ENCODE results near the gene DHRS7B.

The DHRS7B gene

DNA sequence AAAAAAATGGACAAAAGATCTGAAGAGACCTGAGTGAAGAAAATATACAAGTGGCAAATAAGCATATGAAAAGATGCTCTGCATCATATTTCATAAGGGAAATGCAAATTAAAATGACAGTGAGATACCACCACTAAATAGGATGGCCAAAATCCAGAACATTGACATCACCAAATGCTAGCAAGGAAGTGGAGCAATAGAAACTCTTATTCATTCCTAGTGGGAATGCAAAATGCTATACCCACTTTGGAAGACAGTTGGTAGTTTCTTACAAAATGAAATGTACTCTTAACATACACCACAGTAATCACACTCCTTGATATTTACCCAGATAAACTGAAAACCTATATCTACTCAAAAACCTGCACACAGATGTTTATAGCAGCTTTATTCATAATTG, 33.6 kb downstream of the DHRS7B start:
- DNase-seq, result no peak

DNA sequence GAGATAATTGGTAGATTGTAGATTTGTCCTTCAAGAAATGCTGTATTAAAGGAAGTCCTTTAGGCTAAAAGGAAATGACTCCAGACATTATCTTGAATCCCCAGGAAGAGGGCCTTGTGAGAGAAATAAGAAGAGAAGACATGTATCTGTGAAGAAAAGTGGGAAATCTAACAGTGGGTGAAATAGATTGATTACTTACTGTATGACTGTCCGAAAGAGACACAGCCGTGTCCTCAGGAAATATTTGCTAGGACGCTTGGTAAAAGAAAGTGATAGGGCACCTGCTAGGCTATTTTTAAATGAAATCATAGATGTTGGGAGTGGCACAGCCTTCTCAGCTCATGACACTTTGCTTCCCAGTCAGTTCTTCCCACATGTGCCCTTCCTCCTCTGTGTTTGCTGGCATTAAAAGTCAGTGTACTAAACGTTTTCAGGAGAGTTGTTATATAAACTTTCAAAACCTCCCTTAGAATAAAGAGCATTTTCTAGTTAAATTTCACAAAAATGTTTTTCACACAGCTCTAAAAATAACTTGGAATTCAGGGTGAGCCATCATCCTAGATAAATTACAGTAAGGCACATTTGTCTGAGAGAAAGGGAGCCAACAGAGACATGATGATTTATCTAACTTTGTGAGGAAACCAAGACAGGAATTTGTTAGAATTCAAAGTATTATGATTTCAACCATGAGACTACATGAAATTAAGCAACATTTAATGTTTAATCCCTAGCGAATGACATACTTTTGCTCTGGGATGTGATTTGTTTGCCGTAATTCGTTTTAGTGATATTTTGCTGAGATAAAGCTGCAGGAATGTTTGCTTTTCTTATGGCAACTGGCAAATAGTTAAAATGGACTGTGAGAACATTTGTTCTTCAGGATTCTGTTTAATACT, 35.0 kb downstream of the DHRS7B start:
- DNase-seq, result no peak

DNA sequence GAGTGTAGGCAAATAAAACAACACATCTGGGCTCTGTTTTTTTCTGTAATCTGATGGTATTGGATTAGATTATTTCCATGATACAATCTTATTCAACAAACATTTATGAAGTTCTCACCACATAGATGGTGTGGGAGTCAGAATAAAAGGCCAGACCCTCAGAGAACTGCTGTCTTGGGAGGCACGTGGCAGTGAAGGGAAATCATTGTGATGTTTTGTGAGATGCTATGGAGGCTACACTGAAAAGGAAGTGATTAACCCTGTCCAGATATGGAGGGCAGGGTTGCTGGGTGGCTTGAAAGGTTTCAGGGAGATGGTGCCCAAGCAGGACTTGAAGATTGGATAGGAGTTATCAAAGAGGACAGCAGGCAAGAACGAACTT, 35.6 kb downstream of the DHRS7B start:
- DNase-seq, result no peak

DNA sequence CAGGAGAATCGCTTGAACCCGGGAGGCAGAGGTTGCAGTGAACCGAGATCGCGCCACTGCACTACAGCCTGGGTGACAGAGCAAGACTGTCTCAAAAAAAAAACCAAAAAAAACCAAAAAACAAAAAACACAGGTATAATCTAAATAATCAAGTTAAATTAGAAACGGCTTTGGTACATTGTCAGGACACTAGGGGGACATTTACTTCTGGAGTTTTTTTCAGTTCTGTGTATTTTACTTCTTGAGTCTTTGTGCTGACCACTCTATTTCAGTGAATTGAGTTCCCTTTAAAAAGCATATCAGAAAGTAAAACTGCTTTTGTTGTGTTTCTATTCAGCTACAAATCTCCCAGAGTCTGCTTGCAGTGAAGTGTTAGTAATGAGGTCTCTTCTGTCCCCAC, 36.3 kb downstream of the DHRS7B start:
- DNase-seq, result no peak

DNA sequence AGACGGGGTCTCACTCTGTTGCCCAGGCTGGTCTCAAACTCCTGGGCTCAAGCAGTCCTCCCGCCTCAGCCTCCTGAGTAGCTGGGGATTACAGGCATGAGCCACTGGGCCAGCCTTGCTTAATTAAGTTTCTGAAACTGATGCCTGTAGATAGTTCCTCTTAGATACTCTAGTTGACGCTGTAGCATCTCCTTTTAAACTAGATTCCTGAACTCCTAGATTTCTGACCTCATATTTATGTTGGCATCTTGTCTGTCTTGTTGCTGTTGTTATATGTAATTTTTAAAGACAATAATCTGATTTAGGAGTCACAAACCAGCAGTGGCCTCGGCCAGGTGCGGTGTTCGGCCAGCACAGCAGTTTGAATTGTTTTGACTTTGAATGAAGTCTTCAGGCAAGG, 37.5 kb downstream of the DHRS7B start:
- DNase-seq, result no peak

DNA sequence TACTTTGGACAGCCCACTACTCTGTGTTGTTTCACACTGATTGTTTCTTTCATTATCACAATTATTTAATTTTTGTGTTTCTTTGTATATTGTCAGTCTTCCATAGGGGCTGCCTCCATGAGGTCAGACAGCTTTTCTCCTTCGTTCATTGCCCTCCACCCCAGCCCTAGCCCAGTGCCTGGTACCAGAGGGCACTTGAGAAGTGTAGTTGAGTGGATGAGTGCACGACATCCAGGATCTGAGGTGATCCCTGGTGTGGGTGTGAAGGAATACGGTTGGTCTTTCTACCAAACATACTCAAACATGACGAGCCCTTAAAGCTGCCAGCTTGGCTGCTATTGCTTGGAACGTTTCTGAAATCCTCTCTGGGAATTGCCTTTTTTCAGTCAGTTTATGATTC, 37.9 kb downstream of the DHRS7B start:
- DNase-seq, result no peak

DNA sequence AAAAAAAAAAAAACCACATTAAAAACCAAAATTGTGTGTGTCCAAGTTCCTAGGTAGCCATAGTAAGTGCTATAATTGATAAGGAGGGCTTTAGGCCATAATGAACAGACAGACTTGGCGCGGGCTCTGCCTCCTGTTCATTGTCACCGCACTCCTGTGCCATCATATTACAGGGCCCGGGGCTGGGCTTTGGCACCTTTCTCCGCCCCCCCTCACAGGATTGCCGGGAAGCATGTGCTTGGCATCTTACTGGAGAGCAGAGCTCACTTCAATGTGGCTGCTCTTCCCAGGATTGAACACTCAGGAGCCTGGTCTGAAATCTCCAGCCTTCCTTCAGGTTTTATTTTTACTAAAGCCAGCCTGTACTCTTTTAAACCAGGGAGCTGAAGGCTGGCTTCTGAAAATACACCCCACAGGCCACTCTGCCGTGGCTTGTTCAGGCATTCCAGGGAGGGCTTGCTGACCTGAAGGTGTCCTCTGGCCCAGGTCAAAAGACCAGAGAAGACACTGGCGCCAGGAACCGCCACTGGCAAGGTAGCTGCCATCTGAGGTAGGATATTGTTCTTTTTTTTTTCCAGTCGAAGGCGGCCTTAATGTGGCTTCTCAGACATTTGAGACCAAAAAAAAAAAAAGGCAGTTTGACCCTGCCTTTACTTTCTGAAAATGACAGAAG, 39.3 kb downstream of the DHRS7B start:
- no peak for DNase-seq

DNA sequence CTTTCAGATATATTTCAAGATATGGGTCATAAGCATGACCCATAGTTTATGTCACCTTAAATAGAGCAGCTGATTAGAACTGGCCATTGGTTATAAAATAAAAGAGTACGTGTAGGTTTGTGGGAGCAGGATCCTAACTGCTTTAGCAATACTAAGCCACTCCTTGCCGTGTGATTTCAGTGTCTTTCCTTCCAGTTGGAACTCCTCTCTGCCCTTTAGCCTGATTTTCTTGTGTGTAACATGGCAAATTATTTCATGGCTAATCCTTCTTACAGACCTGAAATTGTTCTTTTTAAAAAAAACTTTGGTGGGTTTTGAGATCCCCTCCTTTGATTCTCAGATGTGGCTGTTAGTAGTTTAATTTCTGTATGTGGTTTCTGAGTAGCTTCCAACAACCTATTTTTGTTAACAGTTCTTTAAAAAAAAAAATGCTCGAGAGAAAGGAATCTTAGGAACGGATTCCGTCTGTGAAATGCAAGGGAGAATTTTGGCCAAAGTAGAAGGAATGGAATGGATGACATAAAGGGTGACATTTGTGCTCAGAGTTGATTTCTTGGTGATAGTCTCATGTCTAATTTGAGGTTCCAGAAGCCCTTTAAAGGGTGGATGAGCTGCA, 39.9 kb downstream of the DHRS7B start:
- no peak for DNase-seq

DNA sequence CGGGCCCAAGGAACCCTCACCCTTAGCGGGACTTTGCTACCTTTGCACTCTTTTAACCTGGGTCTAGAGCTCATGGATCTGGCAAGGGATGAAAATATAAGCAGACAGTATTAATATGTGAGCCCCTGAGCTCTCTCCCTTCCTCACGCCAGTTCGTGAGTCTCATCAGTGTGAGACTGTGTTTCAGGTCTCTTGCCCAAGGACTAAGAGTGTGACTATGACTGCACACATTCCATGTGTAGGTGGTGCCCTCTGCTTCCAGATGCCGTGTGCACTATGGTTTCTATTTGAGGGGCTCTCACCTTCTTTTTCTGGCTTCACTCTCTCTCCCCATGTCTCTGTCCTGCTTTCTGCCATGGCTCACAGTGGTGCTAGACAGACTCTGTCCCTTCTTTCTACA, 40.5 kb downstream of the DHRS7B start:
- DNase-seq, result no peak

DNA sequence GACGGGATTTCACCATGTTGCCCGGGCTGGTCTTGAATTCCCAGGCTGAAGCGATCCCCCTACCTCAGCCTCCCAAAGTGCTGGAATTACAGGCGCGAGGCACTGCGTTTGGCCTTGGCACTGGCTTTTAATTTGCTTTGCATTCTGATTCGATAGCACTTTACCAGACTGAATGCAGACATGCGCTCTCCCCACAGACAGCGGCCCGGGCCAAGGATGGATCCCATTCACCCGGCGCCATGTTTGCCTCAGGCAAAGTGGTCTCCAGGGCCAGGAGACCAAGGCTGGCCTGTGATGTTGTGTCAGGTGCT, 41.7 kb downstream of the DHRS7B start:
- no peak for DNase-seq

DNA sequence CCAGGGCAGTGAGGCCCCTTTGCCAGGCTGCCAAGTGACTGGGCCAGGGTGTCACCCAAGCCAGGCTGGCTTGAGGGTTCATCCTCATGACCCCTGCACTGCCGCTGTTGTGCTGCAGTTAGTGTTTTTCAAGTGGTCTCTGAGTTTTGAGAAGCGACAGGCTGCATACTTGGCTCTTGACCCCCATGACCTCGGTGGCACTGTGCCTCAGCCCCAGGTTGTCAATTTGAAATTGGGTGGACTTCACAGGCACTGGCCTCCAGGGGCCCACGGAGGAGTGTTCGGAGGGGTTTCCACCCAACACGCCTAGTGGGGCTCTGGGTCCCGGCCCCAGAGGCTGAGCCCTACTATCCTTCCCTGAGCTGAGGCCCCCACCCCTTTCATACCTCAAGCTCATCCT, 42.7 kb downstream of the DHRS7B start:
- no peak for DNase-seq

DNA sequence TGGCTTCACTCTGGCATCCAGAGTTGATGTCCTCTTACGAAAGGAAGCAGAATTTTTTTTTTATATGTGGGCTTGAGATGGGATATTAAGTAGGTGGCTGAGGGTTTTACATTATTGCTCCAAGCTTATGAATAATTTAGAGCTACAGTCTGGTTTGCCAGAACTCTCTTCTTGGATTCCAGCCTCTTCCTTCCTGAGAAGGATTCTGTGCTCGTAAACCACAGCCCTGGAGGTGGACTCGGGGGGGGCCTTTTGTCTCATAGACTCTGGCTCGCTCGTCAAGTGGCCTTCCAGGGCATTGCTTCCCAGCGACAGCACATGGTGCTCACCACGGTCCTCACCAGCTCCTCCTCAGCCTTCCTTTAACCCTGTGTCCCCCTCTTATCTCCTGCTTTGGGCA, 44.0 kb downstream of the DHRS7B start:
- DNase-seq, result no peak

DNA sequence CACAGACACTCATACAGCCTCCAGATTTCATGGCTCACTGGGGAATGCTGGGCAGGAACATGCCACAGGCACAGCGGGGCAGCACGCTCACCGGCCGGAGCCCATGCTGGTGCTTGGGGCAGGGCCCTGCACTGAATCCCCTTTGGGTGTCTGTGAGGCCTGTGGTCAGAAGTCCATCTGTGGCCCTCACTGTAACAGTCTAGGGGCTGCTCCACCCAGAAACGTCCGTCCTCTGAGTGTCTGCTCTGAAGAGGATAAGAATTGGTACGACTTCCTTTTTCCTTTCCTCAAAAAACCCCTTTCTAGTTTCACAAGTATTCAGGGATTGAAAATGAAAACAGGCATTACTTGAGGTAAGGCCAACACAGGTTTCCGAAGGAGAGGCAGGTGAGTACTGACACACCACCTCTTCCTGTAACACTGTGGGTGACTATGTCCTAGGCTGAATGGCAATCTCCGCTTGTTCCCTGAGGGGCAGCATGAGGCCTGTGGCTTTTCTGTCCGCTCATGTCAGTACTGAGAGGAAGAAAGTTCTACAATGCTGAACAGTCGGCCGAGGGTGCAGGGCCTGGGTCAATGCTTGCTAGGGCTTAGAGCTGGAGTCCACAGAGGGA, 44.7 kb downstream of the DHRS7B start:
- no peak for DNase-seq

DNA sequence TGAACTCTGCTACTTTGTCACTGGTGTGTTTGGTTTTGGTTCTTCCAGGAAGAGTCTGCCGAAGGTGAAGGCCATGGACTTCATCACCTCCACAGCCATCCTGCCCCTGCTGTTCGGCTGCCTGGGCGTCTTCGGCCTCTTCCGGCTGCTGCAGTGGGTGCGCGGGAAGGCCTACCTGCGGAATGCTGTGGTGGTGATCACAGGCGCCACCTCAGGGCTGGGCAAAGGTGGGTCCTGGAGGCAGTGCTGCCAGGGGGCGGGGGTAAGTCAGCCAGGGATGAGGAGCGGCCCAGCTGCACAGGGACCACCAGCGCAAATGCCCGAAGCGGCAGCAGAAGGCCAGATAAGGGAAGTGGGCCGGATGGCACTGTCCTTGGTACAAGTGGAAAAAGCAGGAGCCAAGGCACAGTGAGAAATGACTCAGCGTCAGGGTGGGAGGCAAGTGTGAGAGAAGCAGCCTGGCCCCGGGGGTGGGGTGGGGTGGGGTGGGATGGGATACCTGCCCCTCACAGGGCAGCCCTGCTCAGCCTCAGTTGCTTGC, 45.3 kb downstream of the DHRS7B start:
- DNase-seq, result no peak

DNA sequence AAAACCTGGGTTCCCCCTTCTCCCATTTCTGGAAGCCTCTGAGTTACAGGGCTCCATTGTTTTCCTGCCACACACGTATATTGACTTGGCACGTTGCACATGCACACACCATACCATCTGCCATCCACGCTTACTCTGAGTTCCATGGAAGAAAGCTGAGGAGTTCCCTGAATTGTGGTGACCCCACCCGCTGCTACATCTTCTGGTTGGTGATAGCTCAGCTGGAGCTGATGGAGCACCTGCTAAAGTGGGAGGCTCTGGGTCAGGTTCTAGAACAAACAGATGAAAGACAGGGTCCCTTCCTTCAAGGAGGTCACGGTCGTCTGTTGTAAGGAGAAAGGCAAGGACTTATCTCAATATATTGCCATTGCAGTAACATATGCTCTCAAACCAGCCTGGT, 46.1 kb downstream of the DHRS7B start:
- DNase-seq, result no peak

DNA sequence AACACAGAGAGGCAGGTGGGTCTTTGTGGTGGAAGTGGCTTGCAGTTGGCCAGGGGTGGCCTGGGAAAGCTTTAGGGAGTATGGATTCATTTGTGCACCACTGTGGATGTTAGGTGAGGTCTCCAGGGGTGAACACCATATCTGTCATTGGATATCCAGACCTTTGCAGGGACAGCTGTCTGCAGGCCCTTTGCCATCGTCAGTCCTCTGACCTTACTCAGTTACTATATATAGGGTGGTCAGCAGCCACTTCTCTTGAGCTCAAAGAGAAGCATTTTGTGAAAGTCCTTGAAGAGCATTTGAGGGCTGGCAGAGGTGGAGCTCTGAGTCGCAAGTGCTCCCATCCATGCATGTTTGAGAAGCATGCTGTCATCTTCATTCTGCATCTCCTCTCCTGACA, 46.8 kb downstream of the DHRS7B start:
- DNase-seq, result no peak

DNA sequence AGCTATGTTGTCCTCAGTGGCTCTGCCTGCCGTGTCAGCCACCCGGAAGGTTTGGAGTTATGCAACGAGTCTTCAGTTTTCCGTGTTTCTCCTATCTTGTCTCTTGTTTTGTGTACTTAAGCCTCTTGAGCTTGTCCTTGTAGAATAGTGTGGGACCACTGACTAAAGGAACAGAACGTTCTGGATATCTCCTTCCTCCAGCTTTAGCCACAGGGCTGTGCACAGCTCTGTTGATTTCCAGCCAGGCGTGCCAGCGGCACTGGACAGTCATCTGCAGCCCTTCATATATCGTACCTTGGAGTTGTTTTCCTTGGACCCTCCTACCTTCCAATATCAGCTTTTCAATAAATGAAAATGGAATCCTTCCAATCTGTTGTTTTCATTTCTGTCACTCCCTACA, 47.4 kb downstream of the DHRS7B start:
- DNase-seq, result no peak

DNA sequence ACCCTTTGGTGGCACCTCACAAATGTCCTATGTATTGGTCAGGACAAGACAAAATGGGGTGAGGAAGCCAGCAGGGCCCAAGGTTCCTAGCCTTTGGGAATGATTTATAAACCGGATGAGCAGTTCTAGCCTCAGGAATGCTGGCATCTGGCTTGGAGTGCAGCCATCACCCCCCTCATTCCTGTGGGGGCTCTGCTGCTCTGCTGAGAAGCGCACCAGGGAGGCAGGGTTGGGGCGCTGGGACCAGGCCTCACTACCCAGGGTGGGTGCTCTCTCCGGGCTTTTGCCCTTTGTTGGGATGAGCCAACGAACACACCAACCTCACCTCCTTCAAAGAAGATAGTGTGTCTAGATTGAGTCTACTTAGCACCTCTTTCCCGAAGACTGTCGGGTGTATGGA, 47.9 kb downstream of the DHRS7B start:
- DNase-seq, result no peak

DNA sequence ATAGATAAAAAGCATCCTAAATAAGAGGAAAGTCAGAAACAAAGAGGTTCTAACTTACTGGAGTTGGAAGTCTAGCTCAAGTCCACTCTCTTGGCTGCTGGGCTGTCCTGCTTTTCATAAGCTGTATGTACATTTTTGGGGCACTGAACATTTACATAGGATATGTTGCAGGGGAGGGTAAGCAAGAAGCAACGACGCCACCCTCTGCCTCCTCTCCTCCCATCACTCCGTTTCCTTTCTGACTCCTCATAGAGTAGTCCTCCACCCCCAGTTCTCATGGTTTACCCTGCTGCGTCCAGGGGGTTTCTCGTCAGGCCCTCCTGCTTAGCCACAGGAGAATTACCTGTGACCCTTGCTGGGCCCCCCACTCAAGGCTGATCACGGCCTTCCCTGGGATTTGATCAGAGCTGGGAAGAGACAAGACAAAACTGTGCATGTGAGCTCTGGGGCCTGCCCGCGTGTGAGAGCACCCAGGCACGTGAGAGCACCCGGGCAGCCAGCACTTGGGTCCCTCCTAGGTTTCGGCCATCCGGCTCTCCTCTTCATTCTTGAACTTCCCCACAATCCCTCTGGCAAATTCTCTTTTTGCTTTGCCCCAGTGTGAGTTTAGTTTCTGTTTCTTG, 50.1 kb downstream of the DHRS7B start:
- DNase-seq, result no peak

DNA sequence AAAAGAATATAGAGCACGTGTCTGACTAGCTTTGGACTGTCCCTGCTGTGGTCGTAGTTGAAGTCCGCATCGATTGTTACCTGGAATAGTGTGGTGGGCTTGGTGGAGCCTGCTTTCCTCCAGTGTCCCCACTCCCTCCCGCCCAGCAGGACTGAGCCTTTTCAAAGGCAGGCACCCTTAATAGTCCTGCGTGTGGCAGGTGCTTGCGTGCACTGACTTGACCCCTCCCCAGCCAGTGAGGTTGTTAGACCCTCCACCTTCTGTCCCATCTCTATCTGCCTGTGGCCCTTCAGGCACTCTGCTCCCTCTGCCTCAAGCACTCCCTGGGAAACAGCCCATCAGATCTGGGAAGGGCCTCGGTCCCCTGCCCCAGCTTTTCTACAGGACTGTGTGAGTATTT, 50.6 kb downstream of the DHRS7B start:
- no peak for DNase-seq

DNA sequence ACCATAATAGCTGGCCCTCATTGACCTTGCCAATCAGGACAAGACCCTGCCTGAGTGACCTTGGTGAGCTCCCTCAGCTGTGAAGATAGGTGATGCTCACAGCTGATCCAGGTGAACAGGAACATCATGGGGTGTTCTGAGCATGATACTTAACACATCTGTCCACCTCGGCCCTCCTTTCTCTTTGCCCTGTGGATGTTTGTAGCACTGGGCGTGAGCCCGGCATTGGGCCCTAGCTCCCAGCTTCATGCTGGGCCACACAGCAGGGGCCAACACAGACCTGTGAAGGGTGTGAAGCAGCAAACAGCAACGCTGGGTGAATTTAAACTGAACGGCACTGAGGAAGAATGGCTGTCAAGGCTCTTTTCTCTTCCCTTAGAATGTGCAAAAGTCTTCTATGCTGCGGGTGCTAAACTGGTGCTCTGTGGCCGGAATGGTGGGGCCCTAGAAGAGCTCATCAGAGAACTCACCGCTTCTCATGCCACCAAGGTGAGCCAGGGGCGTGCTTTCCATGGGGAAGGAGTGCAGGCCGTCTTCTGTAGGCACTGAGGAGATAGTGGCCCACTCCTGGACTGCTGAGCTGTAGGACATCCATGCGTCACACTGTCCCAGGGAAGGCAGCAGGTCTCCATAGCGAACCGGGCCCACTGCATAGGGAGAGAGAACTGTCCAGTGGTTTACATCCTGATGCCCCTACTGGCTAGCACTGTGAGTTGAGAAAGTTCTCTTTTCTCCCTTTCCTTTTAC, 51.3 kb downstream of the DHRS7B start:
- no peak for DNase-seq

DNA sequence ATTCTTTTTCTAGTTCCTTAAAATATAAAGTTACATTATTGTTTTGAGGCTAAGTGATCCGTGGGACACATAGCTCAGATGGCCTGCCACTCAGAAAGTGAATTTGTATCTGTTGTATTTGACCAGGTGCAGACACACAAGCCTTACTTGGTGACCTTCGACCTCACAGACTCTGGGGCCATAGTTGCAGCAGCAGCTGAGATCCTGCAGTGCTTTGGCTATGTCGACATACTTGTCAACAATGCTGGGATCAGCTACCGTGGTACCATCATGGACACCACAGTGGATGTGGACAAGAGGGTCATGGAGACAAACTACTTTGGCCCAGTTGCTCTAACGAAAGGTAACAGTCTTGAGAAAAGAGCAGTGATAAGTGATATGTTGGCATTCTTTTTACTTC, 56.7 kb downstream of the DHRS7B start:
- DNase-seq, result no peak

DNA sequence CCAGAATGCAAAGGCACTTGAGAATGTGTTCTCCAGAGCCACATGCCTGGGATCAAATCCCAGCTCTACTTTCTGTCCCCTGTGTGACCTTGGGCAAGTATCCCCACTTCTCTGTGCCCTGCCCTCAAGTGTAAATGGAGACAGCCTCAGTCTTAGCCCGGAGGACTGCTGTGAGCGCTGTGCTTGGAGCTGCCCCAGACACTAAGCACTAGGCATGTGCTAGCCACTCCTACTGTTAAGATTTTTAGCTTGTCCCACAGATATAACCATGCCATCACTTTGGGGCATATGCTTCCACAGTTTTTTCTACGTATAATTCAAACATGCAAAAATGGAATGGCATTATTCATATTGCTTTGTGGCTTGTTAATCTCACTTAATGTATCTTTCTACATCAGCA, 57.8 kb downstream of the DHRS7B start:
- no peak for DNase-seq

Data from activated CD4-positive, CD25-positive, alpha-beta regulatory T cell treated with anti-CD3 and anti-CD28 coated beads, Interleukin-2, amount 50 U/mL, for 72 hours (primary cell).